ENCODE measurements around the gene CDK2AP2.
"Not testable (repeated sequence)": the region's sequence is repeated elsewhere in the genome, so short reads cannot be mapped to it uniquely, and the experiment has no call there.

Gene CDK2AP2

GRCh38 chr11:67466367-67466766, 41.6 kb downstream of the CDK2AP2 start:
- in situ Hi-C loops (cut with MboI; ENCODE audit: low sequenced_read_pairs, unreplicated experiment), result no loop called here
- DNase-seq (ENCODE audit: low spot score), result no peak
- TF ChIP-seq CTCF (IDR thresholded peaks at IDR 0.05; ENCODE audit: borderline replicate concordance, control extremely low read depth, extremely low read depth, insufficient read depth, missing control alignments), result no peak

- in situ Hi-C loops (cut with MboI; ENCODE audit: low sequenced_read_pairs, unreplicated experiment); DNase-seq (ENCODE audit: low spot score): not testable (repeated sequence)
Measured at GRCh38 chr11:67465530-67465929, 42.4 kb downstream of the CDK2AP2 start.

GRCh38 chr11:67465189-67465510, 42.8 kb downstream of the CDK2AP2 start:
- in situ Hi-C loops (cut with MboI; ENCODE audit: low sequenced_read_pairs, unreplicated experiment), result no loop called here
- TF ChIP-seq CTCF (IDR thresholded peaks at IDR 0.05; ENCODE audit: borderline replicate concordance, control extremely low read depth, extremely low read depth, insufficient read depth, missing control alignments), result no peak
- DNase-seq (ENCODE audit: low spot score), result no peak

- no peak for TF ChIP-seq CTCF (IDR thresholded peaks at IDR 0.05; ENCODE audit: borderline replicate concordance, control extremely low read depth, extremely low read depth, insufficient read depth, missing control alignments)
- peak; percentile 96 for DNase-seq (ENCODE audit: low spot score)
- in situ Hi-C loops (cut with MboI; ENCODE audit: low sequenced_read_pairs, unreplicated experiment), result no loop called here
Measured at GRCh38 chr11:67464411-67465188, 43.4 kb downstream of the CDK2AP2 start.

GRCh38 chr11:67463680-67464410, 44.1 kb downstream of the CDK2AP2 start:
- no peak for DNase-seq (ENCODE audit: low spot score)
- in situ Hi-C loops (cut with MboI; ENCODE audit: low sequenced_read_pairs, unreplicated experiment), result no loop called here

GRCh38 chr11:67463186-67463585, 44.8 kb downstream of the CDK2AP2 start:
- DNase-seq (ENCODE audit: low spot score), result no peak
- in situ Hi-C loops (cut with MboI; ENCODE audit: low sequenced_read_pairs, unreplicated experiment), result no loop called here
- TF ChIP-seq CTCF (IDR thresholded peaks at IDR 0.05; ENCODE audit: borderline replicate concordance, control extremely low read depth, extremely low read depth, insufficient read depth, missing control alignments), result no peak

More at GRCh38 chr11:67463680-67464410, 44.1 kb downstream of the CDK2AP2 start:
- no peak for TF ChIP-seq CTCF (IDR thresholded peaks at IDR 0.05; ENCODE audit: borderline replicate concordance, control extremely low read depth, extremely low read depth, insufficient read depth, missing control alignments)

- DNase-seq (ENCODE audit: low spot score), result no peak
- no peak for TF ChIP-seq CTCF (IDR thresholded peaks at IDR 0.05; ENCODE audit: borderline replicate concordance, control extremely low read depth, extremely low read depth, insufficient read depth, missing control alignments)
- in situ Hi-C loops (cut with MboI; ENCODE audit: low sequenced_read_pairs, unreplicated experiment), result no loop called here
Measured at GRCh38 chr11:67458266-67458665, 49.7 kb downstream of the CDK2AP2 start.
